ENCODE data around the gene ASPDH. TPM values are rescaled to one million over a fixed set of nuclear protein-coding genes. Genes with fewer than 3 reads are reported as not detected.

Gene ASPDH
- total RNA-seq, 3 donors from 2014 or later, result not detected

GRCh38 chr19:50482916-50483315, 30.8 kb downstream of the ASPDH start:
- ATAC-seq (no peak), DNase-seq (no peak)
- Histone ChIP-seq H3K4me1 (ENCODE audit: low read depth) (no peaks in the 10 kb centered on the region), H3K36me3 (ENCODE audit: low read depth) (no peaks in the 10 kb centered on the region), H3K9me3 (no peaks in the 10 kb centered on the region), H3K4me3 (no peak overlapping the region)
- intact Hi-C loops (cut with DNase I, micrococcal nuclease), result no loop called here
- no peak for TF ChIP-seq CTCF (IDR thresholded peaks at IDR 0.05)

GRCh38 chr19:50482271-50482855, 31.4 kb downstream of the ASPDH start:
- TF ChIP-seq CTCF (IDR thresholded peaks at IDR 0.05), result no peak
- ATAC-seq, result no peak
- Histone ChIP-seq H3K36me3 (ENCODE audit: low read depth) (no peaks in the 10 kb centered on the region), H3K4me1 (ENCODE audit: low read depth) (peaks cover 5% of the 10 kb centered on the region), H3K4me3 (no peak overlapping the region), H3K9me3 (no peaks in the 10 kb centered on the region)
- intact Hi-C loops (cut with DNase I, micrococcal nuclease), result no loop called here
- DNase-seq, result no peak

GRCh38 chr19:50481351-50482149, 32.2 kb downstream of the ASPDH start:
- Histone ChIP-seq H3K9me3 (no peaks in the 10 kb centered on the region), H3K4me3 (no peak overlapping the region), H3K4me1 (ENCODE audit: low read depth) (peaks cover 10% of the 10 kb centered on the region), H3K36me3 (ENCODE audit: low read depth) (no peaks in the 10 kb centered on the region)
- TF ChIP-seq CTCF (IDR thresholded peaks at IDR 0.05), result no peak
- intact Hi-C loops (cut with DNase I, micrococcal nuclease), result no loop called here
- ATAC-seq (no peak), DNase-seq (peak in 1 of 3 donors; percentile 41)

GRCh38 chr19:50480281-50481111, 33.2 kb downstream of the ASPDH start:
- intact Hi-C loops (cut with DNase I, micrococcal nuclease), result no loop called here
- peak in 1 of 3 donors; percentile 49 for DNase-seq
- TF ChIP-seq CTCF (IDR thresholded peaks at IDR 0.05), result no peak
- Histone ChIP-seq H3K4me1 (ENCODE audit: low read depth) (peaks cover 10% of the 10 kb centered on the region), H3K9me3 (no peaks in the 10 kb centered on the region), H3K36me3 (ENCODE audit: low read depth) (no peaks in the 10 kb centered on the region), H3K4me3 (no peak overlapping the region)
- ATAC-seq, result no peak

- no peaks in the 10 kb centered on the region for H3K36me3 ChIP-seq (ENCODE audit: low read depth)
- DNase-seq (no peak), ATAC-seq (no peak)
- intact Hi-C loops (cut with DNase I, micrococcal nuclease), result no loop called here
- H3K9me3 ChIP-seq, result no peaks in the 10 kb centered on the region
- H3K4me3 ChIP-seq, result no peak overlapping the region
- H3K4me1 ChIP-seq (ENCODE audit: low read depth), result peaks cover 10% of the 10 kb centered on the region
- no peak for TF ChIP-seq CTCF (IDR thresholded peaks at IDR 0.05)
Measured at GRCh38 chr19:50479761-50480251, 33.9 kb downstream of the ASPDH start.
